Lung (tissue), 12 donors: Measurements from ENCODE around the gene EXOC6B. TPM values are rescaled to one million over a fixed set of nuclear protein-coding genes. Genes with fewer than 3 reads are reported as not detected.

ENCODE experiments used
- ATAC-seq: fragments of 200-7000 bp; cut with Tn5 transposase; one replicate; pipeline ENCODE4 v1.9.1; 2020; ENCODE audit warnings: moderate number of reproducible peaks; ENCODE audit not compliant: insufficient read depth, low FRiP score
- DNase-seq, 3 donors: peaks; one replicate each; pipeline ENCODE4 v3.0.0-alpha.2; 2013 to 2017
- H3K27ac ChIP-seq, 2 donors: one replicate each; pipeline ENCODE4 v1.5.1; 2013; ENCODE audit warnings: mild to moderate bottlenecking in 2 of 2, moderate library complexity in 2 of 2, control low read depth in 1 of 2, inconsistent platforms in 1 of 2, low read depth in 1 of 2, low read length in 1 of 2
- H3K27me3 ChIP-seq, 3 donors: one replicate each; pipeline ENCODE4 v1.5.1; 2013; ENCODE audit warnings: low read length in 2 of 3; ENCODE audit not compliant: control insufficient read depth in 3 of 3, insufficient read depth in 3 of 3
- H3K36me3 ChIP-seq, 4 donors: one replicate each; pipeline ENCODE4 v1.5.1; 2013; ENCODE audit warnings: low read length in 4 of 4, mild to moderate bottlenecking in 1 of 4, moderate library complexity in 1 of 4; ENCODE audit not compliant: control insufficient read depth in 4 of 4, insufficient read depth in 4 of 4
- H3K4me1 ChIP-seq, 5 donors: one replicate each; pipeline ENCODE4 v1.5.1; 2013; ENCODE audit warnings: low read length in 5 of 5, mild to moderate bottlenecking in 2 of 5, moderate library complexity in 1 of 5; ENCODE audit not compliant: control insufficient read depth in 5 of 5, insufficient read depth in 5 of 5
- H3K4me3 ChIP-seq: one replicate; pipeline ENCODE4 v1.5.1; 2013; ENCODE audit warnings: mild to moderate bottlenecking, control low read depth, moderate library complexity
- H3K9ac ChIP-seq, 2 donors: one replicate each; pipeline ENCODE4 v1.5.1; 2013; ENCODE audit warnings: low read length in 2 of 2, control low read depth in 1 of 2; ENCODE audit not compliant: insufficient read depth in 1 of 2
- H3K9me3 ChIP-seq, 4 donors: one replicate each; pipeline ENCODE4 v1.5.1; 2013; ENCODE audit warnings: low read length in 3 of 4, mild to moderate bottlenecking in 1 of 4, moderate library complexity in 1 of 4; ENCODE audit not compliant: control insufficient read depth in 4 of 4, insufficient read depth in 3 of 4
- CTCF ChIP-seq: IDR thresholded peaks from 2 replicates; pipeline ENCODE4 v1.5.1; 2012; ENCODE audit warnings: mild to moderate bottlenecking; ENCODE audit errors: control extremely low read depth, extremely low read depth
- WGBS, 2 donors: extraction: QIAGEN DNeasy Blood & Tissue Kit; methylation state at CpG; one replicate each; pipeline ENCODE4 v1.1.7; 2013; 5-methylcytosine and 5-hydroxymethylcytosine counted together
- polyA plus RNA-seq, 2 donors: library from polyadenylated mRNA; stranded (reverse); fragments of 200-250 nt; gene quantifications; one replicate each; pipeline ENCODE4 v1.2.1, GENCODE V29; 2013
- total RNA-seq, 2 donors: library from RNA; depleted of rRNA in 1 of 2; stranded (reverse); fragments of >200 nt in 1 of 2; gene quantifications; one replicate each; pipeline ENCODE4 v1.2.1, GENCODE V29; 2014 to 2021
- donor health status: control.
- donor health status: control.
- donor health status: Bipolar disorder and iron deficiency.
- donor health status: healthy.
- donor health status: DM: yes; HTN: yes; CAD: no.

EXOC6B gene
- total and polyA plus RNA-seq, 4 donors, result 3.3 to 46.0 (median 12.7) TPM

DNA sequence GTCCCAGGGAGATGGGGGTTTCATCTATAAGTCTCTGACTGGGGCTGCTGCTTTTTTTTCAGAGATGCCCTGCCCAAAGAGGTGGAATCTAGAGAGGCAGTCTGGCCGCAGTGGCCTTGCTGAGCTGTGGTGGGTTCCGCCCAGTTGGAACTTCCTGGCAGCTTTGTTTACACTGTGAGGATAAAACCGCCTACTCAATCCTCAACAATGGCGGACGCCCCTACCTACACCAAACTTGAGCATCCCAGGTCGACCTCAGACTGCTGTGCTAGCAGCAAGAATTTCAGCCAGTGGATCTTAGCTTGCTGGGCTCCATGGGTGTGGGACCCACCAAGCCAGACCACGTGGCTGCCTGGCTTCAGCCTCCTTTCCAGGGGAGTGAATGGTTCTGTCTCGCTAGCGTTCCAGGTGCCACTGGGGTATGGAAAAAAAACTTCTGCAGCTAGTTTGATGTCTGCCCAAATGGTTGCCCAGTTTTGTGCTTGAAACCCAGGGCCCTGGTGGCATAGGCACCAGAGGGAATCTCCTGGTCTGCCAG lies 525.6 kb downstream of the EXOC6B start:
- no peak overlapping the region for H3K9ac ChIP-seq
- WGBS, 2 donors, result 92 to 94% methylated on average over 9 of the region's 9 CpGs
- no peak for TF ChIP-seq CTCF
- ATAC-seq (no peak), DNase-seq (no peak)
- H3K4me3 ChIP-seq, result no peak overlapping the region
- no peak overlapping the region for H3K27ac ChIP-seq
- H3K9me3 ChIP-seq, result no peaks in the 10 kb centered on the region
- H3K27me3 ChIP-seq, result no peaks in the 10 kb centered on the region
- H3K4me1 ChIP-seq, result no peaks in the 10 kb centered on the region
- no peaks in the 10 kb centered on the region for H3K36me3 ChIP-seq

DNA sequence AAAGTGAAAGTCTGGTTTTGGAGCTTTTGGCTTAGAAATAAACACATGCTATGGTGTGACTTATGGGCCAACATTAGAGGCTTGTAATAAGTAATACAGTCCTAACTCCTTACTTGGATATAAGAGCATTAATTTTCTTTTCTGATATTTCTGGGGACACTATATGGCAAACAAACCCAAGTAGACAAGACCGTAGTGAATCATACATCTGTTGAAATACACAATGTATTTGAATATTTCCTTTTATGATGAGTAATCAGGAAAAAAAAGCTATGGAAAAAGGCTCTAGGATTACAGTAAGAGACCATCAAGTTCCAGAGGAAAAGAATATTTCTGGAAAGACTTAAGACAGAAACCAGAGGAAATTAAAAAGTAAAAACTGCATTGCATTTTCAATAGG lies 532.2 kb downstream of the EXOC6B start:
- H3K27me3 ChIP-seq, result no peaks in the 10 kb centered on the region
- no peak overlapping the region for H3K4me3 ChIP-seq
- peaks cover 0 to 5% (median 0%) of the 10 kb centered on the region in 5 donors for H3K4me1 ChIP-seq
- ATAC-seq, result no peak
- no peaks in the 10 kb centered on the region for H3K36me3 ChIP-seq
- 83 to 87% methylated on average over 1 of the region's 1 CpG for WGBS, 2 donors
- DNase-seq, result no peak
- H3K27ac ChIP-seq, result no peak overlapping the region
- no peaks in the 10 kb centered on the region for H3K9me3 ChIP-seq
- no peak overlapping the region for H3K9ac ChIP-seq
- no peak for TF ChIP-seq CTCF

GRCh38 chr2:72292433-72292832 lies 533.4 kb downstream of the EXOC6B start:
- H3K4me3 ChIP-seq, result no peak overlapping the region
- H3K9me3 ChIP-seq, result no peaks in the 10 kb centered on the region
- peaks cover 0 to 5% (median 0%) of the 10 kb centered on the region in 5 donors for H3K4me1 ChIP-seq
- DNase-seq, result no peak
- no peak for ATAC-seq
- WGBS, 2 donors, result 93 to 100% methylated on average over 1 of the region's 1 CpG
- H3K27me3 ChIP-seq, result no peaks in the 10 kb centered on the region
- no peak overlapping the region for H3K27ac ChIP-seq
- no peak overlapping the region for H3K9ac ChIP-seq
- no peak for TF ChIP-seq CTCF
- no peaks in the 10 kb centered on the region for H3K36me3 ChIP-seq

GRCh38 chr2:72291059-72291458 lies 534.8 kb downstream of the EXOC6B start:
- WGBS, 2 donors, result 45 to 68% methylated on average over 4 of the region's 4 CpGs
- Histone ChIP-seq H3K4me1 (peaks cover 0 to 5% (median 0%) of the 10 kb centered on the region in 5 donors), H3K9ac (no peak overlapping the region), H3K36me3 (no peaks in the 10 kb centered on the region), H3K4me3 (no peak overlapping the region), H3K27me3 (no peaks in the 10 kb centered on the region), H3K9me3 (no peaks in the 10 kb centered on the region), H3K27ac (no peak overlapping the region)
- no peak for ATAC-seq
- no peak for DNase-seq
- no peak for TF ChIP-seq CTCF
